GM10248 (cell line): ENCODE measurements around the gene STX11.

Source experiments
- CTCF ChIA-PET: fragments of 300-600 bp; sonication (Branson Sonifier 250); formaldehyde crosslinking; extraction: SDS; loops from one replicate; lab custom pipeline; 2021; ENCODE audit warnings: antibody characterized with exemption; lab: Yijun Ruan, JAX
- POLR2A ChIA-PET: fragments of 350-650 bp; sonication (Branson Sonifier 250); formaldehyde crosslinking; extraction: SDS; loops from one replicate; lab custom pipeline; 2020; ENCODE audit warnings: antibody characterized with exemption; lab: Yijun Ruan, JAX
- DNase-seq: peaks from one replicate; pipeline ENCODE4 v3.0.0; 2012; ENCODE audit errors: extremely low spot score
- CTCF ChIP-seq: IDR thresholded peaks from 2 replicates; pipeline ENCODE4 v1.5.1; 2012; ENCODE audit warnings: mild to moderate bottlenecking, low read depth; ENCODE audit errors: extremely low read depth, missing control alignments, control extremely low read depth

The STX11 gene

GRCh38 chr6:144197919-144198318, 47.6 kb downstream of the STX11 start:
- TF ChIP-seq CTCF = no peak
- no peak for DNase-seq
- POLR2A ChIA-PET = no interaction called here
- CTCF ChIA-PET = interaction anchor here (0.9 kb wide), 1 partner anchor 34 kb away, joined by 3 read pairs; no protein-coding TSS in a partner anchor

- CTCF ChIA-PET = interaction anchor here (1.1 kb wide), 1 partner anchor 15 kb away, joined by 5 read pairs; no protein-coding TSS in a partner anchor
- POLR2A ChIA-PET = no interaction called here
- no peak for TF ChIP-seq CTCF
- no peak for DNase-seq
Measured at GRCh38 chr6:144202879-144203468, 52.7 kb downstream of the STX11 start.

GRCh38 chr6:144211160-144211559, 60.8 kb downstream of the STX11 start:
- ChIA-PET POLR2A (no interaction called here), CTCF (no interaction called here)
- no peak for TF ChIP-seq CTCF
- no peak for DNase-seq

GRCh38 chr6:144213315-144213714, 63.0 kb downstream of the STX11 start:
- ChIA-PET CTCF (no interaction called here), POLR2A (no interaction called here)
- no peak for TF ChIP-seq CTCF
- DNase-seq = no peak

- CTCF ChIA-PET = interaction anchor here (1.0 to 1.7 kb wide), 7 partner anchors 33 to 109 kb away, joined by 3 to 5 read pairs (median 3); partner anchors contain the start of gene STX11
- POLR2A ChIA-PET = no interaction called here
- DNase-seq = no peak
Measured at GRCh38 chr6:144214029-144214428, 63.7 kb downstream of the STX11 start.

GRCh38 chr6:144214622-144215401, 64.5 kb downstream of the STX11 start:
- TF ChIP-seq CTCF = no peak
- ChIA-PET POLR2A (no interaction called here), CTCF (interaction anchor here (1.0 to 1.9 kb wide), 9 partner anchors 33 to 112 kb away, joined by 3 to 5 read pairs (median 3); partner anchors contain the start of gene STX11)
- DNase-seq = no peak

More at GRCh38 chr6:144214029-144214428, 63.7 kb downstream of the STX11 start:
- TF ChIP-seq CTCF = no peak
